ENCODE measurements around the gene TSPAN4.

Gene TSPAN4

DNA sequence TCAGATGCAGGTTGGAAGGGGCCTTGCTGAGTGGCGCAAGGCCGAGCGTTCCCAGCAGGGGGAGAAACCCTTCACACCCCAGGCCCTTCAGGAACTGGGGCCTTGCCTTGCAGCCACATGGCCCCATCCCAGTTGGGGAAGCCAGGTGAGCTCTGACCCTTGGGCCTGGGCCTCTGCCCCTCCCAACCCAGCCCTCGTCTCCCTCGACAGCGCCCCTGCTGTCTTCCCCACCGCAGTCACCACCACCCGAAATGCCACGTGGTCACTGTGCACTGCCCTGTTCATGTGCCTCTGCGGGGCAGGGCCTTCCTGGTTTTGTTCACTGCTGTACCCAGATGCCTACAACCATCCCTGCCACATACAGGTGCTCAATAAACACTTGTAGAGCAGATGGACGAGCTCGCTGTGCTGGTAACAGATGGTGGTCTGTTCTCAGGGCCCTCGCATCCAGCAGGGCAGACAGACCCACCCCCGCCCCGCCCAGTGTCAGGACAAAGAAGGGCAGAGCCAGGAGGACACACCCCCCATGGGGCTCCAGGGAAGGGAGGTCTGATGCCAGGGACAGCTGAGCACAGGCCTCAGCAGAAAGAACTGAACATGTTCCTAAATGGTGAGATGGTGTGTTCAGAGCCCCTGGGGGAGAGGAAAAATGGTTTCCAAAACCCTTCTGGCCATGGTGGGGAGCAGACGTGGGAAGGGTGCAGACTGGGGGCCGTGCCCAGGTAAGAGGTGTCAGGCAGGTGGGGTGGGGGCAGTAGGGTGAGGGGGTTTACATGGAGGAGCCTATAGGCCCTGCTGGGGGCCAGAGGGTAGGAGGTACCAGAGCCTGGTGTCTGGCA lies 4.0 kb upstream of the TSPAN4 start (continued):
- TF ChIP-seq, protein P1, sequence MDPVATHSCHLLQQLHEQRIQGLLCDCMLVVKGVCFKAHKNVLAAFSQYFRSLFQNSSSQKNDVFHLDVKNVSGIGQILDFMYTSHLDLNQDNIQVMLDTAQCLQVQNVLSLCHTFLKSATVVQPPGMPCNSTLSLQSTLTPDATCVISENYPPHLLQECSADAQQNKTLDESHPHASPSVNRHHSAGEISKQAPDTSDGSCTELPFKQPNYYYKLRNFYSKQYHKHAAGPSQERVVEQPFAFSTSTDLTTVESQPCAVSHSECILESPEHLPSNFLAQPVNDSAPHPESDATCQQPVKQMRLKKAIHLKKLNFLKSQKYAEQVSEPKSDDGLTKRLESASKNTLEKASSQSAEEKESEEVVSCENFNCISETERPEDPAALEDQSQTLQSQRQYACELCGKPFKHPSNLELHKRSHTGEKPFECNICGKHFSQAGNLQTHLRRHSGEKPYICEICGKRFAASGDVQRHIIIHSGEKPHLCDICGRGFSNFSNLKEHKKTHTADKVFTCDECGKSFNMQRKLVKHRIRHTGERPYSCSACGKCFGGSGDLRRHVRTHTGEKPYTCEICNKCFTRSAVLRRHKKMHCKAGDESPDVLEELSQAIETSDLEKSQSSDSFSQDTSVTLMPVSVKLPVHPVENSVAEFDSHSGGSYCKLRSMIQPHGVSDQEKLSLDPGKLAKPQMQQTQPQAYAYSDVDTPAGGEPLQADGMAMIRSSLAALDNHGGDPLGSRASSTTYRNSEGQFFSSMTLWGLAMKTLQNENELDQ (tag by site-specific recombination; IDR thresholded peaks at IDR 0.05; ENCODE audit: low read depth), result no peak
- TF ChIP-seq ZNF501 (tag by site-specific recombination; IDR thresholded peaks at IDR 0.05), result no peak
- TF ChIP-seq ZNF514 (tag by site-specific recombination; IDR thresholded peaks at IDR 0.05), result no peak
- TF ChIP-seq, protein P2, sequence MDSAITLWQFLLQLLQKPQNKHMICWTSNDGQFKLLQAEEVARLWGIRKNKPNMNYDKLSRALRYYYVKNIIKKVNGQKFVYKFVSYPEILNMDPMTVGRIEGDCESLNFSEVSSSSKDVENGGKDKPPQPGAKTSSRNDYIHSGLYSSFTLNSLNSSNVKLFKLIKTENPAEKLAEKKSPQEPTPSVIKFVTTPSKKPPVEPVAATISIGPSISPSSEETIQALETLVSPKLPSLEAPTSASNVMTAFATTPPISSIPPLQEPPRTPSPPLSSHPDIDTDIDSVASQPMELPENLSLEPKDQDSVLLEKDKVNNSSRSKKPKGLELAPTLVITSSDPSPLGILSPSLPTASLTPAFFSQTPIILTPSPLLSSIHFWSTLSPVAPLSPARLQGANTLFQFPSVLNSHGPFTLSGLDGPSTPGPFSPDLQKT (IDR thresholded peaks at IDR 0.05; ENCODE audit: borderline replicate concordance, low read depth, low read length), result no peak
- no peak for TF ChIP-seq SETDB1 (IDR thresholded peaks at IDR 0.05; ENCODE audit: insufficient read length, low read length)
- TF ChIP-seq GLI4 (tag by site-specific recombination; IDR thresholded peaks at IDR 0.05), result no peak
- no peak for TF ChIP-seq ZNF248 (tag by site-specific recombination; IDR thresholded peaks at IDR 0.05)
- TF ChIP-seq SP3 (tag by site-specific recombination; IDR thresholded peaks at IDR 0.05), result peak; percentile 61
- no peak for TF ChIP-seq ZNF223 (tag by site-specific recombination; IDR thresholded peaks at IDR 0.05)
- TF ChIP-seq FEZF1 (tag by site-specific recombination; IDR thresholded peaks at IDR 0.05), result no peak
- no peak for TF ChIP-seq GLIS1 (tag by site-specific recombination; IDR thresholded peaks at IDR 0.05)
- TF ChIP-seq ZNF843 (tag by site-specific recombination; IDR thresholded peaks at IDR 0.05), result no peak
- no peak for TF ChIP-seq ZNF677 (tag by site-specific recombination; IDR thresholded peaks at IDR 0.05)
- no peak for TF ChIP-seq ZNF548 (tag by site-specific recombination; IDR thresholded peaks at IDR 0.05)
- no peak for TF ChIP-seq ZNF391 (tag by site-specific recombination; IDR thresholded peaks at IDR 0.05; ENCODE audit: borderline replicate concordance, low read depth)
- no peak for TF ChIP-seq ZNF626 (tag by site-specific recombination; IDR thresholded peaks at IDR 0.05)
- TF ChIP-seq, protein P3, sequence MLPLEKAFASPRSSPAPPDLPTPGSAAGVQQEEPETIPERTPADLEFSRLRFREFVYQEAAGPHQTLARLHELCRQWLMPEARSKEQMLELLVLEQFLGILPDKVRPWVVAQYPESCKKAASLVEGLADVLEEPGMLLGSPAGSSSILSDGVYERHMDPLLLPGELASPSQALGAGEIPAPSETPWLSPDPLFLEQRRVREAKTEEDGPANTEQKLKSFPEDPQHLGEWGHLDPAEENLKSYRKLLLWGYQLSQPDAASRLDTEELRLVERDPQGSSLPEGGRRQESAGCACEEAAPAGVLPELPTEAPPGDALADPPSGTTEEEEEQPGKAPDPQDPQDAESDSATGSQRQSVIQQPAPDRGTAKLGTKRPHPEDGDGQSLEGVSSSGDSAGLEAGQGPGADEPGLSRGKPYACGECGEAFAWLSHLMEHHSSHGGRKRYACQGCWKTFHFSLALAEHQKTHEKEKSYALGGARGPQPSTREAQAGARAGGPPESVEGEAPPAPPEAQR (tag by site-specific recombination; IDR thresholded peaks at IDR 0.05), result no peak
- TF ChIP-seq, protein P4, sequence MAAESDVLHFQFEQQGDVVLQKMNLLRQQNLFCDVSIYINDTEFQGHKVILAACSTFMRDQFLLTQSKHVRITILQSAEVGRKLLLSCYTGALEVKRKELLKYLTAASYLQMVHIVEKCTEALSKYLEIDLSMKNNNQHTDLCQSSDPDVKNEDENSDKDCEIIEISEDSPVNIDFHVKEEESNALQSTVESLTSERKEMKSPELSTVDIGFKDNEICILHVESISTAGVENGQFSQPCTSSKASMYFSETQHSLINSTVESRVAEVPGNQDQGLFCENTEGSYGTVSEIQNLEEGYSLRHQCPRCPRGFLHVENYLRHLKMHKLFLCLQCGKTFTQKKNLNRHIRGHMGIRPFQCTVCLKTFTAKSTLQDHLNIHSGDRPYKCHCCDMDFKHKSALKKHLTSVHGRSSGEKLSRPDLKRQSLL (tag by site-specific recombination; IDR thresholded peaks at IDR 0.05), result no peak
- peak; percentile 30; the same call in 1 of the 2 replicates for TF ChIP-seq KLF8 (tag by site-specific recombination; IDR thresholded peaks at IDR 0.05)
- no peak for TF ChIP-seq EGR2 (tag by site-specific recombination; IDR thresholded peaks at IDR 0.05; ENCODE audit: low read depth)
- no peak for TF ChIP-seq ZBTB1 (tag by site-specific recombination; IDR thresholded peaks at IDR 0.05)
- no peak for TF ChIP-seq ZNF350 (tag by site-specific recombination; IDR thresholded peaks at IDR 0.05)
- TF ChIP-seq GLI2 (tag by site-specific recombination; IDR thresholded peaks at IDR 0.05; ENCODE audit: borderline replicate concordance, low read depth), result no peak
- TF ChIP-seq ZNF366 (tag by site-specific recombination; conservative IDR thresholded peaks at IDR 0.05), result no peak
- TF ChIP-seq MYNN (tag by site-specific recombination; IDR thresholded peaks at IDR 0.05; ENCODE audit: borderline replicate concordance), result no peak
- peak; percentile 67 for TF ChIP-seq KLF9 (tag by site-specific recombination; IDR thresholded peaks at IDR 0.05; ENCODE audit: low read depth)
- TF ChIP-seq ZNF292 (tag by site-specific recombination; IDR thresholded peaks at IDR 0.05; ENCODE audit: borderline replicate concordance, low read depth), result no peak
- no peak for TF ChIP-seq ZNF510 (tag by site-specific recombination; IDR thresholded peaks at IDR 0.05; ENCODE audit: insufficient replicate concordance)

All from HEK293 (cell line).